ENCODE data around the gene ICAM3. TPM values are rescaled to one million over a fixed set of nuclear protein-coding genes. Genes with fewer than 3 reads are reported as not detected.

Gene ICAM3
- total and polyA plus RNA-seq, 12 donors: 3.7 to 17.7 (median 8.0) TPM

DNA sequence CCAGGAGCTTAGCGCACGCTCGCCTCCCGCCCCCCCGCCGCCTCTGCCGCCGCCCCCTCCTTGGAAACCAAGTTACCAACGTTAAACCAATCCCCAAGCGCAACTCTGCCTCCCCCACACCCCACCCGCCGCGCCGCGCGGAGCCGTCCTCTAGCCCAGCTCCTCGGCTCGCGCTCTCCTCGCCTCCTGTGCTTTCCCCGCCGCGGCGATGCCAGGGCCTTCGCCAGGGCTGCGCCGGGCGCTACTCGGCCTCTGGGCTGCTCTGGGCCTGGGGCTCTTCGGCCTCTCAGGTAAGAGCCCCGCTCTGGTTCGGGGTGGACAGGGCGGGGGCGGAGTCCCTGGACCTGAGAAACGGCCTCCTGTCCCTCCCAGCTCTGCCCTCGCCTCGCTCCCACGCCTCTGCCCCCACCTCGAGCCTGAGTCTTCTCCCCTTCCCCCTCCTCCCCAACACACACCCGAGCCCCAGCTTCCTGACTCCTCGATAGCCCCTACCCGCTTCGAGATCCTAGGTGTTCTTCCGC is 49.5 kb downstream of the ICAM3 start, which contains the start of gene ICAM5:
ICAM5 (plus strand) TSS at position 117 of the 521 bp plus-strand sequence; CDS start at position 209, 92 bp downstream.
- TF ChIP-seq, protein P1, sequence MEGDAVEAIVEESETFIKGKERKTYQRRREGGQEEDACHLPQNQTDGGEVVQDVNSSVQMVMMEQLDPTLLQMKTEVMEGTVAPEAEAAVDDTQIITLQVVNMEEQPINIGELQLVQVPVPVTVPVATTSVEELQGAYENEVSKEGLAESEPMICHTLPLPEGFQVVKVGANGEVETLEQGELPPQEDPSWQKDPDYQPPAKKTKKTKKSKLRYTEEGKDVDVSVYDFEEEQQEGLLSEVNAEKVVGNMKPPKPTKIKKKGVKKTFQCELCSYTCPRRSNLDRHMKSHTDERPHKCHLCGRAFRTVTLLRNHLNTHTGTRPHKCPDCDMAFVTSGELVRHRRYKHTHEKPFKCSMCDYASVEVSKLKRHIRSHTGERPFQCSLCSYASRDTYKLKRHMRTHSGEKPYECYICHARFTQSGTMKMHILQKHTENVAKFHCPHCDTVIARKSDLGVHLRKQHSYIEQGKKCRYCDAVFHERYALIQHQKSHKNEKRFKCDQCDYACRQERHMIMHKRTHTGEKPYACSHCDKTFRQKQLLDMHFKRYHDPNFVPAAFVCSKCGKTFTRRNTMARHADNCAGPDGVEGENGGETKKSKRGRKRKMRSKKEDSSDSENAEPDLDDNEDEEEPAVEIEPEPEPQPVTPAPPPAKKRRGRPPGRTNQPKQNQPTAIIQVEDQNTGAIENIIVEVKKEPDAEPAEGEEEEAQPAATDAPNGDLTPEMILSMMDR (IDR thresholded peaks at IDR 0.05): no peak
- no peak for TF ChIP-seq POLR2A (IDR thresholded peaks at IDR 0.05)
- 1 to 4% (median 2%) methylated on average over 12 to 45 of the region's 45 CpGs for WGBS, 4 donors
- intact Hi-C loops (cut with DNase I): no loop called here
- DNase-seq: no peak
- Histone ChIP-seq H3K27ac (no peak within 1 kb of the TSS), H3K4me3 (peak within 1 kb of the TSS in 1 of 4 donors; percentile 39), H3K27me3 (peaks cover 62% of the 10 kb centered on the region), H3K4me1 (replicated peaks in 1 of 2) (peaks cover 35 to 62% of the 10 kb centered on the region in 2 donors), H3K36me3 (replicated peaks in 1 of 2) (peaks cover 0 to 11% of the 10 kb centered on the region in 2 donors), H3K9me3 (replicated peaks in 1 of 3) (no peaks in the 10 kb centered on the region)

DNA sequence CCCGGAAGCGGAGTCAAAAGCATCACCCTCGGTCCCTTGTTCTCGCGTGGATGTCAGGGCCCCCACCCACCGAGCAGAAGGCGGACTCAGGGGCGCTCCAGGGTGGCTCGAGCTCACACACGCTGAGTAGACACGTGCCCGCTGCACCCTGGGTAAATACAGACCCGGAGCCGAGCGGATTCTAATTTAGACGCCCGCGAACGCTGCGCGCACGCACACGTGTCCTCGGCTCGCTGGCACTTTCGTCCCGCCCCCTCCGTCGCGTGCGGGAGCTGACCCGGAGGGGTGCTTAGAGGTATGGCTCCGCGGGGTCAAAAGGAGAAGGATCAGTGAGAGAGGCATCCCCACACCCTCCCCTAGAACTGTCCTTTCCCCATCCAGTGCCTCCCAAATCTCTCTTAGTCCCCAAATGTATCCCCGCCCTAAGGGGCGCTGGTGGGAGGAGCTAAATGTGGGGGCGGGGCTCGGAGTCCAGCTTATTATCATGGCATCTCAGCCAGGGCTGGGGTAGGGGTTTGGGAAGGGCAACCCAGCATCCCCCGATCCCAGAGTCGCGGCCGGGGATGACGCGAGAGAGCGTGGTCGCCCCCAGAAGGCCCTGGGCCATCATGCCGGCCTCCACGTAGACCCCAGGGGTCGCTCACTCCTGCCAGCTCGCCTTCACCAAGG is 50.1 kb downstream of the ICAM3 start:
- Histone ChIP-seq H3K36me3 (replicated peaks in 1 of 2) (peaks cover 0 to 17% of the 10 kb centered on the region in 2 donors), H3K27ac (no peak overlapping the region), H3K27me3 (peaks cover 56% of the 10 kb centered on the region), H3K9me3 (replicated peaks in 1 of 3) (no peaks in the 10 kb centered on the region), H3K4me1 (replicated peaks in 1 of 2) (peaks cover 35 to 62% of the 10 kb centered on the region in 2 donors), H3K4me3 (peak overlapping the region in 1 of 4 donors; percentile 34)
- DNase-seq: no peak
- TF ChIP-seq POLR2A (IDR thresholded peaks at IDR 0.05): no peak
- TF ChIP-seq, protein P1 (IDR thresholded peaks at IDR 0.05): no peak
- 1 to 5% (median 1%) methylated on average over 3 to 50 of the region's 50 CpGs for WGBS, 4 donors
- intact Hi-C loops (cut with DNase I): no loop called here

DNA sequence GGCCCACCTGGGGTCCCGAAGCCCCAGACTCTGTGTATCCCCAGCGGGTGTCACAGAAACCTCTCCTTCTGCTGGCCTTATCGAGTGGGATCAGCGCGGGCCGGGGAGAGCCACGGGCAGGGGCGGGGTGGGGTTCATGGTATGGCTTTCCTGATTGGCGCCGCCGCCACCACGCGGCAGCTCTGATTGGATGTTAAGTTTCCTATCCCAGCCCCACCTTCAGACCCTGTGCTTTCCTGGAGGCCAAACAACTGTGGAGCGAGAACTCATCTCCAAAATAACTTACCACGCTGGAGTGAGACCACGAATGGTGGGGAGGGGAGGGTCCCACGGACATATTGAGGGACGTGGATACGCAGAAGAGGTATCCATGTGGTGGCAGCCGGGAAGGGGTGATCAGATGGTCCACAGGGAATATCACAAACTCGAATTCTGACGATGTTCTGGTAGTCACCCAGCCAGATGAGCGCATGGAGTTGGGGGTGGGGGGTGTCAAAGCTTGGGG is 50.7 kb downstream of the ICAM3 start:
- H3K27ac ChIP-seq: no peak overlapping the region
- H3K4me1 ChIP-seq (replicated peaks in 1 of 2): peaks cover 35 to 62% of the 10 kb centered on the region in 2 donors
- peaks cover 0 to 23% of the 10 kb centered on the region in 2 donors for H3K36me3 ChIP-seq (replicated peaks in 1 of 2)
- intact Hi-C loops (cut with DNase I): no loop called here
- H3K9me3 ChIP-seq (replicated peaks in 1 of 3): no peaks in the 10 kb centered on the region
- TF ChIP-seq, protein P1 (IDR thresholded peaks at IDR 0.05): no peak
- TF ChIP-seq POLR2A (IDR thresholded peaks at IDR 0.05): no peak
- H3K27me3 ChIP-seq: peaks cover 51% of the 10 kb centered on the region
- DNase-seq: no peak
- WGBS, 4 donors: 4 to 7% (median 5%) methylated on average over 11 to 23 of the region's 23 CpGs
- peak overlapping the region in 1 of 4 donors; percentile 34 for H3K4me3 ChIP-seq

Data from adrenal gland (tissue), 12 donors.